Activated naive CD4-positive, alpha-beta T cell treated with anti-CD3 and anti-CD28 coated beads, Interleukin-2, amount 50 U/mL, for 24 hours (primary cell): ENCODE results near the gene DCDC2.
A peak's percentile ranks its signal among the peaks of the same experiment; 100 is the strongest.
"Not testable (repeated sequence)": the region's sequence is repeated elsewhere in the genome, so short reads cannot be mapped to it uniquely, and the experiment has no call there.

Source experiments
- H3K27ac Mint-ChIP-seq: one replicate; pipeline ENCODE4 v1.8.0; 2021; ENCODE audit warnings: mild to moderate bottlenecking, mixed read lengths
- H3K27me3 Mint-ChIP-seq: one replicate; pipeline ENCODE4 v1.8.0; 2021; ENCODE audit warnings: mixed read lengths
- H3K36me3 Mint-ChIP-seq: one replicate; pipeline ENCODE4 v1.8.0; 2021; ENCODE audit warnings: mixed read lengths
- H3K4me1 Mint-ChIP-seq: one replicate; pipeline ENCODE4 v1.8.0; 2021; ENCODE audit warnings: mixed read lengths
- H3K4me3 Mint-ChIP-seq: one replicate; pipeline ENCODE4 v1.8.0; 2021; ENCODE audit warnings: mild to moderate bottlenecking, mixed read lengths
- H3K9me3 Mint-ChIP-seq: one replicate; pipeline ENCODE4 v1.8.0; 2021; ENCODE audit warnings: mixed read lengths

Gene DCDC2

GRCh38 chr6:24321538-24322162 is 36.2 kb downstream of the DCDC2 start:
- no peaks in the 10 kb centered on the region for H3K4me1 Mint-ChIP-seq
- H3K27ac Mint-ChIP-seq: no peak overlapping the region
- H3K4me3 Mint-ChIP-seq: no peak overlapping the region
- H3K9me3 Mint-ChIP-seq: no peaks in the 10 kb centered on the region
- no peaks in the 10 kb centered on the region for H3K36me3 Mint-ChIP-seq
- peaks cover 16% of the 10 kb centered on the region for H3K27me3 Mint-ChIP-seq

DNA sequence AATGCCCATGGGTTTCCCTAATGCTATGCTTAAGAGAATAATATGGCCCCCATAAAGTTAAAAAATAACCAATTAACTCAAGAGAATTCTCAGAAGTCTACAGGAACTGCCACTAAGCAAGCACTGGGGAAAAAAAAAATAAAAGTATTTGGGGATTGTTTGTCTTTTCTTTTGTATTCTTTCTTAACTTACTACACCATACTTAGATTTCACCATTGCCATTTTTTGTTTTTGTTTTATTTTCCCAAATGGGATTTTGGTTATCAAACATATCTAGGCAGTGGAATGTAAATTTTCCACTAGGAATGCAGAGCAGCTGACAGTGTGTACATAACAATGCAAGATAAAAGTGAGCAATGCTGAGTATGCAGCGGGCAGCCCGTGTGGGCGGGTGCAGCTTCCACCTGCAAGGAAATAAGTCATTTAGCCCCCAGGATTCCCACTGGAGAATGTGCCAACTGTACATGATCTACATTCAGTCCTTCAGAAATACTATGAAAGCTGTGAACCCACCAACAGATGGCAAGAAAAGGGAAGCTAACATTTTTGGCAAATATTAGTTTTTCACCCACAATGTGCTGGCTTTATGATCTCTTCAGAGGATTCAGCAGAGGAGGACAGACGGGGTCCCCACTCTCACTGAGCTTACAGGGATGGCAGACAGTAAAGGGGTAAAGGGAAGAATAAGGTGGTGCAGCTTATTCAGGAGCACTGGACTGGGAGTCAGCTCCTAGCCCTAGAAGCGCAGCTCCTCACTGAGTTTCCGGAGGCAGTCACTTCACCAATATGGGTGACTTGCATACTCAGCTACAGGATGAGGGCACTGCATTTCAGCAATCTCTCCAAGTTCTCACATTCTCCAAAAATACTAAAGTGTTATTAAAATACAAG is 44.4 kb downstream of the DCDC2 start:
- H3K36me3 Mint-ChIP-seq: no peaks in the 10 kb centered on the region
- H3K4me3 Mint-ChIP-seq: no peak overlapping the region
- peaks cover 21% of the 10 kb centered on the region for H3K27me3 Mint-ChIP-seq
- H3K27ac Mint-ChIP-seq: no peak overlapping the region
- no peaks in the 10 kb centered on the region for H3K9me3 Mint-ChIP-seq
- H3K4me1 Mint-ChIP-seq: no peaks in the 10 kb centered on the region

GRCh38 chr6:24311775-24312174 is 46.1 kb downstream of the DCDC2 start:
- not testable (repeated sequence) for H3K27ac Mint-ChIP-seq, H3K36me3 Mint-ChIP-seq, H3K4me3 Mint-ChIP-seq, H3K4me1 Mint-ChIP-seq, H3K9me3 Mint-ChIP-seq
- H3K27me3 Mint-ChIP-seq: peaks cover 21% of the 10 kb centered on the region

GRCh38 chr6:24307881-24308280 is 50.0 kb downstream of the DCDC2 start:
- no peaks in the 10 kb centered on the region for H3K4me1 Mint-ChIP-seq
- H3K9me3 Mint-ChIP-seq: no peaks in the 10 kb centered on the region
- H3K36me3 Mint-ChIP-seq: no peaks in the 10 kb centered on the region
- H3K27ac Mint-ChIP-seq: peak overlapping the region; percentile 56
- H3K27me3 Mint-ChIP-seq: peaks cover 6% of the 10 kb centered on the region
- no peak overlapping the region for H3K4me3 Mint-ChIP-seq

DNA sequence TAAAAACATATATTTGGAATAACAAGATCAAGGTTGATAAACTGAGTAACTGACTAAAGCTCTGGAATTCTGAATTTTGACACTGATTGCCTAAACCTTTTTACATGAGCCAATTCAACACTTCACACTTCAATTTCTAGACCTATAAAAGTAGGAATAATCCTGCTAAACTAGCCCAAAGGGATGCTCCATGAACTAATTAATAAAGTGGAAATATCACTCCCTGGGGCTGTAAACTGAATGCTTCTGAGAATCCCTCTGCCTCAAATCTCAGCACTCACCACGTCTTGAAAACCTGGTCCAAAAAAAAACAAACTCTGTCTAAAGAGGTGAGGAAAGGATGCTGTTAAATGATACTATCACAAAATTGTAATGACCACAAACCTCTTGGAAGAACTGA is 50.9 kb downstream of the DCDC2 start:
- Mint-ChIP-seq H3K27me3 (peaks cover 6% of the 10 kb centered on the region), H3K27ac (no peak overlapping the region), H3K4me3 (no peak overlapping the region), H3K9me3 (no peaks in the 10 kb centered on the region), H3K36me3 (no peaks in the 10 kb centered on the region), H3K4me1 (no peaks in the 10 kb centered on the region)

- no peaks in the 10 kb centered on the region for H3K9me3 Mint-ChIP-seq
- H3K27me3 Mint-ChIP-seq: peaks cover 6% of the 10 kb centered on the region
- H3K4me3 Mint-ChIP-seq: no peak overlapping the region
- H3K4me1 Mint-ChIP-seq: no peaks in the 10 kb centered on the region
- H3K36me3 Mint-ChIP-seq: no peaks in the 10 kb centered on the region
- no peak overlapping the region for H3K27ac Mint-ChIP-seq
Observed at GRCh38 chr6:24306038-24306437, 51.8 kb downstream of the DCDC2 start.

- Mint-ChIP-seq H3K36me3 (peaks cover 11% of the 10 kb centered on the region), H3K4me3 (no peak overlapping the region), H3K27me3 (peaks cover 16% of the 10 kb centered on the region), H3K27ac (no peak overlapping the region), H3K9me3 (peaks cover 24% of the 10 kb centered on the region), H3K4me1 (no peaks in the 10 kb centered on the region)
Observed at GRCh38 chr6:24296944-24297343, 60.9 kb downstream of the DCDC2 start.

DNA sequence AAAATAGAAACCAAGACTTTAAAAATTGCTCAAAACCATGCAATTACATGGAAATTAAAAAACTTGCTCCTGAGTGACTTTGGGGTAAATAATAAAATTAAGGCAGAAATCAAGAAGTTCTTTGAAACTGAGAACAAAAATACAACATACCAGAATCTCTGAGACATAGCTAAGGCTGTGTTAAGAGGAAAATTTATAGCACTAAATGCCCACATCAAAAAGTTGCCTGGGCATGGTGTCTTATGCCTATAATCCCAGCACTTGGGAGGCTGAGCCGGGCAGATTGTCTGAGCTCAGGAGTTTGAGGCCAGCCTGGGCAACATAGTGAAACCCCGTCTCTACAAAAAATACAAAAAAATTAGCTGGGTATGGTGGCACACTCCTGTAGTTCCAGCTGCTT is 64.0 kb downstream of the DCDC2 start:
- H3K9me3 Mint-ChIP-seq: peaks cover 24% of the 10 kb centered on the region
- not testable (repeated sequence) for H3K4me3 Mint-ChIP-seq

GRCh38 chr6:24287239-24287638 is 70.6 kb downstream of the DCDC2 start:
- Mint-ChIP-seq H3K36me3 (no peaks in the 10 kb centered on the region), H3K9me3 (no peaks in the 10 kb centered on the region), H3K4me3 (no peak overlapping the region), H3K27me3 (peaks cover under 1% of the 10 kb centered on the region), H3K27ac (no peak overlapping the region), H3K4me1 (peaks cover 8% of the 10 kb centered on the region)

More for the DNA sequence above, 64.0 kb downstream of the DCDC2 start:
- H3K27ac Mint-ChIP-seq, H3K4me1 Mint-ChIP-seq: not testable (repeated sequence)
- Mint-ChIP-seq H3K36me3 (peaks cover 11% of the 10 kb centered on the region), H3K27me3 (peaks cover 16% of the 10 kb centered on the region)

DNA sequence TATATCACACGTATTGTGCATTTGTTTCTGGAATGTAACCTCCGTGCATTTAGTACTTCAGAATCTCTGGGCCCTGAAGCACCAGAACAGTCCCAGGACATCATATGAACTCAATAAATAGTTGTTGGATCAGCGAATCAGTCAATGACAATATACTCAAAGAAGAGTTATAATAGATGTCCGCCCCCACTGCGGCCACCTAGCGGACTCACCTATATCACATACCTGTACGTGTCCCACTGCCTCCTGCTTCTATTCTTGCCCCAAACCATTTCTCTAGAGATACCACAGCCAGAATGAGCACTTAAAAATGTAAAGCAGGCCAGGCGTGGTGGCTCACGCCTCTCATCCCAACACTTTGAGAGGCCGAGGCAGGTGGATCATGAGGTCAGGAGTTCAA is 73.9 kb downstream of the DCDC2 start:
- no peaks in the 10 kb centered on the region for H3K9me3 Mint-ChIP-seq
- peaks cover 4% of the 10 kb centered on the region for H3K27me3 Mint-ChIP-seq
- no peak overlapping the region for H3K27ac Mint-ChIP-seq
- no peak overlapping the region for H3K4me3 Mint-ChIP-seq
- peaks cover 8% of the 10 kb centered on the region for H3K4me1 Mint-ChIP-seq
- no peaks in the 10 kb centered on the region for H3K36me3 Mint-ChIP-seq

DNA sequence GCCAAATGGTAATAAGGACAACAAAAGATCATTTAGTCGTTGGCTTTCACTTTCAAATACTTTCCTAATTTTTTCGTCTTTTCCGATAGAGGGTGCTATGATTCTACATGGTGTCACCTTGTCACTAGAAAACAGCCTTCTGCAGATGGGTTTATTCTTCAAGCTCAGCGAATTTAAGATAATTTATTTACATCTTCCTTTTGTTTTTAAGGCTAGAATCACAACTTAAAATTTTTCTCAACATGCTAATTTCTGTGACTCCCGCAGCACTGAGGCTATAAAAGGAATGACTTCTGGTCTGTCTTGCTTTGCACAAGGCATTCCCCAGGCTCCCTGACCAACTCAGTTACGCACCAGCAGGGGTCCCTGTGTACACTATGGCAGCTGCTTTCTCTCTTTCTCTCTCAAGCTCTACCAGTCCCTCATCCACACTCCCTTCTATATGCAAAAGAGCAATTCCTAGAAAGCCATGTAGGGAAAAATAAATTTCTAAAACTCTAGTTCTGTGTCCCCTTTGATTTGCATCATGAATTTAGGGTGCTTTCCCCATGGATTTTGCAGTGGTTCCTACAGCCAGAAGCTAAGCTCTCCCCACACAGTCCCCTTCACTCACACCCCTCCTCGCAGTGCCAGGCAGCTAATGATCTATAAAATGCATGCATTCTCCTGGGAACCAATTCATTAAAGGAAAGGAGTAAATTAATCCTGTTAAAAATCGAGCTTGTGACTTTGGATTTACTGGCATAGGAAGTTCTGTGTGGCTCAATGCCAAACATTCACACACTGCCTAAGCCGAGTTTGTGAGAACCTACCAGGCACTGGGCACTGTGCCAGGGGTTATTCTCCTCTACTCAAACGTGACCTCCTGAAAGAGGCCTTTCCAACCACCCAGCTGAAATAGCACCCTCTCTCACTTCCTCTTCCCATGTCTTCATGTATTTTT is 74.5 kb downstream of the DCDC2 start:
- H3K27me3 Mint-ChIP-seq: peaks cover 4% of the 10 kb centered on the region
- H3K4me3 Mint-ChIP-seq: peak overlapping the region; percentile 45
- H3K27ac Mint-ChIP-seq: no peak overlapping the region
- no peaks in the 10 kb centered on the region for H3K9me3 Mint-ChIP-seq
- no peaks in the 10 kb centered on the region for H3K36me3 Mint-ChIP-seq
- H3K4me1 Mint-ChIP-seq: peaks cover 8% of the 10 kb centered on the region

GRCh38 chr6:24274441-24275083 is 83.3 kb downstream of the DCDC2 start:
- Mint-ChIP-seq H3K4me3 (no peak overlapping the region), H3K36me3 (no peaks in the 10 kb centered on the region), H3K27ac (no peak overlapping the region), H3K9me3 (no peaks in the 10 kb centered on the region), H3K27me3 (peaks cover 10% of the 10 kb centered on the region), H3K4me1 (no peaks in the 10 kb centered on the region)

GRCh38 chr6:24273096-24273870 is 84.6 kb downstream of the DCDC2 start:
- Mint-ChIP-seq H3K4me3 (no peak overlapping the region), H3K4me1 (no peaks in the 10 kb centered on the region), H3K9me3 (no peaks in the 10 kb centered on the region), H3K36me3 (no peaks in the 10 kb centered on the region), H3K27ac (no peak overlapping the region), H3K27me3 (peaks cover 10% of the 10 kb centered on the region)

- Mint-ChIP-seq H3K27me3 (peaks cover 9% of the 10 kb centered on the region), H3K4me3 (no peak overlapping the region), H3K27ac (no peak overlapping the region), H3K9me3 (no peaks in the 10 kb centered on the region), H3K36me3 (no peaks in the 10 kb centered on the region), H3K4me1 (no peaks in the 10 kb centered on the region)
Observed at GRCh38 chr6:24272553-24272952, 85.3 kb downstream of the DCDC2 start.
